ENCODE results near the gene FAM72A.
"Not testable (repeated sequence)": the region's sequence is repeated elsewhere in the genome, so short reads cannot be mapped to it uniquely, and the experiment has no call there.

DNA sequence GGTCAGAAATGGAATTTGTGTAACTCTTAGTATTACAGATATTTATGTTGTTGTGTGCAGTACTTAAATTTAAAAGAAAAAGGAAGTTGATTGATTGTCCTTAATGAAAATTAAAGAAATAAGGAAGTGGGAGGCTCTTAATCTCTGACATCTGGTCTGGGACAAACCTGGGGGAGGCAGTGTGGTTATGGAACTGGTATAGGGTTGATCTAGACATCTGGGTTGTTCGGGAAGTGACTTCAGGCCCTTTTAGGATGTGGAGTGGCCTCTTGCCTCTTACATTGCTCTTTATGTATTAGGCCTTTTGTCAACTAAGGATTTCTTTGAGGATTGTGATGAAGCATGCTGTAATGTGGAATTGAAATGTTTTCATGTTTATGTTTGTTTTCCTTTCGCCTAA lies 16.1 kb upstream of the FAM72A start:
- TF ChIP-seq, protein P1, sequence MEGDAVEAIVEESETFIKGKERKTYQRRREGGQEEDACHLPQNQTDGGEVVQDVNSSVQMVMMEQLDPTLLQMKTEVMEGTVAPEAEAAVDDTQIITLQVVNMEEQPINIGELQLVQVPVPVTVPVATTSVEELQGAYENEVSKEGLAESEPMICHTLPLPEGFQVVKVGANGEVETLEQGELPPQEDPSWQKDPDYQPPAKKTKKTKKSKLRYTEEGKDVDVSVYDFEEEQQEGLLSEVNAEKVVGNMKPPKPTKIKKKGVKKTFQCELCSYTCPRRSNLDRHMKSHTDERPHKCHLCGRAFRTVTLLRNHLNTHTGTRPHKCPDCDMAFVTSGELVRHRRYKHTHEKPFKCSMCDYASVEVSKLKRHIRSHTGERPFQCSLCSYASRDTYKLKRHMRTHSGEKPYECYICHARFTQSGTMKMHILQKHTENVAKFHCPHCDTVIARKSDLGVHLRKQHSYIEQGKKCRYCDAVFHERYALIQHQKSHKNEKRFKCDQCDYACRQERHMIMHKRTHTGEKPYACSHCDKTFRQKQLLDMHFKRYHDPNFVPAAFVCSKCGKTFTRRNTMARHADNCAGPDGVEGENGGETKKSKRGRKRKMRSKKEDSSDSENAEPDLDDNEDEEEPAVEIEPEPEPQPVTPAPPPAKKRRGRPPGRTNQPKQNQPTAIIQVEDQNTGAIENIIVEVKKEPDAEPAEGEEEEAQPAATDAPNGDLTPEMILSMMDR (conservative IDR thresholded peaks at IDR 0.05; ENCODE audit: low read depth, low read length): not testable (repeated sequence)
- TF ChIP-seq MAZ (IDR thresholded peaks at IDR 0.05; ENCODE audit: borderline replicate concordance, low read depth, low read length); BHLHE40 (IDR thresholded peaks at IDR 0.05; ENCODE audit: low read depth, low read length); SMC3 (IDR thresholded peaks at IDR 0.05; ENCODE audit: low read depth, low read length); POLR2A (IDR thresholded peaks at IDR 0.05; ENCODE audit: low read depth, low read length); RCOR1 (IDR thresholded peaks at IDR 0.05; ENCODE audit: insufficient replicate concordance, low read length); MXI1 (IDR thresholded peaks at IDR 0.05; ENCODE audit: borderline replicate concordance, low read depth, low read length); FOS (IDR thresholded peaks at IDR 0.05; ENCODE audit: low read depth, low read length); RFX5 (IDR thresholded peaks at IDR 0.05; ENCODE audit: low read depth, low read length); CEBPB (IDR thresholded peaks at IDR 0.05; ENCODE audit: low read depth, low read length); MAFK (IDR thresholded peaks at IDR 0.05; ENCODE audit: low read depth, low read length); RAD21 (IDR thresholded peaks at IDR 0.05; ENCODE audit: low read length): not testable (repeated sequence)
- TF ChIP-seq, protein P2, sequence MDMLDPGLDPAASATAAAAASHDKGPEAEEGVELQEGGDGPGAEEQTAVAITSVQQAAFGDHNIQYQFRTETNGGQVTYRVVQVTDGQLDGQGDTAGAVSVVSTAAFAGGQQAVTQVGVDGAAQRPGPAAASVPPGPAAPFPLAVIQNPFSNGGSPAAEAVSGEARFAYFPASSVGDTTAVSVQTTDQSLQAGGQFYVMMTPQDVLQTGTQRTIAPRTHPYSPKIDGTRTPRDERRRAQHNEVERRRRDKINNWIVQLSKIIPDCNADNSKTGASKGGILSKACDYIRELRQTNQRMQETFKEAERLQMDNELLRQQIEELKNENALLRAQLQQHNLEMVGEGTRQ (IDR thresholded peaks at IDR 0.05; ENCODE audit: low read depth, low read length): not testable (repeated sequence)
- TF ChIP-seq, protein P3, sequence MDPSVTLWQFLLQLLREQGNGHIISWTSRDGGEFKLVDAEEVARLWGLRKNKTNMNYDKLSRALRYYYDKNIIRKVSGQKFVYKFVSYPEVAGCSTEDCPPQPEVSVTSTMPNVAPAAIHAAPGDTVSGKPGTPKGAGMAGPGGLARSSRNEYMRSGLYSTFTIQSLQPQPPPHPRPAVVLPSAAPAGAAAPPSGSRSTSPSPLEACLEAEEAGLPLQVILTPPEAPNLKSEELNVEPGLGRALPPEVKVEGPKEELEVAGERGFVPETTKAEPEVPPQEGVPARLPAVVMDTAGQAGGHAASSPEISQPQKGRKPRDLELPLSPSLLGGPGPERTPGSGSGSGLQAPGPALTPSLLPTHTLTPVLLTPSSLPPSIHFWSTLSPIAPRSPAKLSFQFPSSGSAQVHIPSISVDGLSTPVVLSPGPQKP (IDR thresholded peaks at IDR 0.05; ENCODE audit: borderline replicate concordance, low read depth, low read length): not testable (repeated sequence)
